Stimulated activated CD8-positive, alpha-beta memory T cell treated with anti-CD3 and anti-CD28 coated beads, Interleukin-15, amount 100 ng/mL, for 4 hours (primary cell): ENCODE measurements around the gene CER1.
"Not testable (repeated sequence)": the region's sequence is repeated elsewhere in the genome, so short reads cannot be mapped to it uniquely, and the experiment has no call there.

Source experiments
- DNase-seq, 2 donors: peaks; one replicate each; pipeline ENCODE4 v3.0.0-alpha.2; 2020; ENCODE audit warnings: low read depth in 2 of 2

CER1 gene

GRCh38 chr9:14715102-14715501, 7.4 kb downstream of the CER1 start:
- DNase-seq, result no peak

- DNase-seq, result no peak
Observed at GRCh38 chr9:14713187-14713767, 9.3 kb downstream of the CER1 start.

GRCh38 chr9:14710804-14711203, 11.7 kb downstream of the CER1 start:
- DNase-seq, result no peak

GRCh38 chr9:14706530-14707140, 15.9 kb downstream of the CER1 start:
- DNase-seq, result no peak

- DNase-seq, result no peak
Observed at GRCh38 chr9:14705079-14705478, 17.5 kb downstream of the CER1 start.

GRCh38 chr9:14704281-14704680, 18.3 kb downstream of the CER1 start:
- DNase-seq, result no peak

GRCh38 chr9:14702200-14702720, 20.3 kb downstream of the CER1 start:
- DNase-seq, result no peak

GRCh38 chr9:14693251-14693861, 29.2 kb downstream of the CER1 start, which contains the start of gene ZDHHC21:
ZDHHC21 (minus strand) TSS chr9:14693432; CDS start chr9:14674340, 19,092 bp downstream.
- DNase-seq, result peak; percentile 32 to 42

GRCh38 chr9:14692470-14693250, 29.9 kb downstream of the CER1 start:
- DNase-seq, result peak in 1 of 2 donors; percentile 21

- no peak for DNase-seq
Observed at GRCh38 chr9:14690948-14691730, 31.4 kb downstream of the CER1 start.

GRCh38 chr9:14687042-14687719, 35.4 kb downstream of the CER1 start:
- DNase-seq, result no peak

GRCh38 chr9:14686168-14686567, 36.4 kb downstream of the CER1 start:
- DNase-seq, result no peak

- DNase-seq, result not testable (repeated sequence)
Observed at GRCh38 chr9:14682616-14683015, 39.9 kb downstream of the CER1 start.

- no peak for DNase-seq
Observed at GRCh38 chr9:14678776-14679175, 43.8 kb downstream of the CER1 start.

GRCh38 chr9:14677872-14678271, 44.7 kb downstream of the CER1 start:
- no peak for DNase-seq

GRCh38 chr9:14677396-14677795, 45.1 kb downstream of the CER1 start:
- no peak for DNase-seq

GRCh38 chr9:14674630-14675029, 47.9 kb downstream of the CER1 start:
- DNase-seq, result no peak

- no peak for DNase-seq
Observed at GRCh38 chr9:14671377-14671776, 51.2 kb downstream of the CER1 start.

- no peak for DNase-seq
Observed at GRCh38 chr9:14670718-14671117, 51.8 kb downstream of the CER1 start.
